Brain microvascular endothelial cell (primary cell): ENCODE measurements around the gene UXT.

Experiments used
- DNase-seq: peaks from one replicate; pipeline ENCODE4 v3.0.0-alpha.2; 2020
- H3K27ac ChIP-seq: fragments of 250-450 bp; sonication (Bioruptor Pico); 2 replicates; pipeline ENCODE4 v1.5.1; 2020; ENCODE audit warnings: mild to moderate bottlenecking, moderate library complexity
- H3K27me3 ChIP-seq: fragments of 250-450 bp; sonication (Bioruptor Pico); replicated peaks from 2 replicates; pipeline ENCODE4 v1.5.1; 2020; ENCODE audit warnings: mild to moderate bottlenecking
- H3K36me3 ChIP-seq: fragments of 250-450 bp; sonication (Bioruptor Pico); replicated peaks from 2 replicates; pipeline ENCODE4 v1.5.1; 2020; ENCODE audit warnings: mild to moderate bottlenecking
- H3K4me3 ChIP-seq: 2 replicates; pipeline ENCODE4 v1.5.1; 2011; ENCODE audit warnings: low read depth, mild to moderate bottlenecking, control low read depth, low read length, moderate library complexity
- CTCF ChIP-seq: IDR thresholded peaks from 2 replicates; pipeline ENCODE4 v1.5.1; 2011; ENCODE audit warnings: low read depth, mild to moderate bottlenecking, moderate library complexity, low read length, control low read depth, inconsistent platforms; ENCODE audit errors: missing control alignments
- in situ Hi-C: cut with HindIII; loops from 2 replicates; pipeline ENCODE4 v1.10.0; 2017; ENCODE audit warnings: low sequenced_read_pairs, low pct_ligation_motif_present

Gene UXT

GRCh38 chrX:47634871-47635575, 24.0 kb downstream of the UXT start:
- H3K4me3 ChIP-seq = no peak overlapping the region
- TF ChIP-seq CTCF = no peak
- peaks cover 23% of the 10 kb centered on the region for H3K36me3 ChIP-seq
- in situ Hi-C loops = no loop called here
- DNase-seq = no peak
- no peak overlapping the region for H3K27ac ChIP-seq
- H3K27me3 ChIP-seq = no peaks in the 10 kb centered on the region

- no peak for TF ChIP-seq CTCF
- no peak for DNase-seq
- Histone ChIP-seq H3K27me3 (no peaks in the 10 kb centered on the region), H3K4me3 (no peak overlapping the region), H3K27ac (no peak overlapping the region), H3K36me3 (peaks cover 16% of the 10 kb centered on the region)
- in situ Hi-C loops = no loop called here
Measured at GRCh38 chrX:47633689-47634590, 25.0 kb downstream of the UXT start.

- TF ChIP-seq CTCF = no peak
- DNase-seq = no peak
- Histone ChIP-seq H3K36me3 (peaks cover 9% of the 10 kb centered on the region), H3K27me3 (no peaks in the 10 kb centered on the region), H3K4me3 (no peak overlapping the region), H3K27ac (no peak overlapping the region)
- in situ Hi-C loops = no loop called here
Measured at GRCh38 chrX:47632666-47633065, 26.3 kb downstream of the UXT start.

- Histone ChIP-seq H3K4me3 (no peak overlapping the region), H3K36me3 (peaks cover 8% of the 10 kb centered on the region), H3K27me3 (no peaks in the 10 kb centered on the region), H3K27ac (no peak overlapping the region)
- no peak for DNase-seq
- in situ Hi-C loops = no loop called here
- no peak for TF ChIP-seq CTCF
Measured at GRCh38 chrX:47631676-47632075, 27.3 kb downstream of the UXT start.

- H3K36me3 ChIP-seq = peaks cover 4% of the 10 kb centered on the region
- no peak for TF ChIP-seq CTCF
- in situ Hi-C loops = no loop called here
- no peaks in the 10 kb centered on the region for H3K27me3 ChIP-seq
- H3K27ac ChIP-seq = no peak within 1 kb of the TSS
- no peak for DNase-seq
- no peak within 1 kb of the TSS for H3K4me3 ChIP-seq
Measured at GRCh38 chrX:47629419-47630200, 29.4 kb downstream of the UXT start, which contains the start of gene CFP. Gene CFP, minus strand, starts transcription at chrX:47629930. Its CDS starts 86 bp downstream, at chrX:47629844.
